Smooth muscle cell of the brain vasculature (primary cell): ENCODE measurements around the gene RBM8A.

Experiments
- DNase-seq: peaks from one replicate; pipeline ENCODE4 v3.0.0-alpha.2; 2012; ENCODE audit warnings: low read depth, low spot score

The RBM8A gene

DNA sequence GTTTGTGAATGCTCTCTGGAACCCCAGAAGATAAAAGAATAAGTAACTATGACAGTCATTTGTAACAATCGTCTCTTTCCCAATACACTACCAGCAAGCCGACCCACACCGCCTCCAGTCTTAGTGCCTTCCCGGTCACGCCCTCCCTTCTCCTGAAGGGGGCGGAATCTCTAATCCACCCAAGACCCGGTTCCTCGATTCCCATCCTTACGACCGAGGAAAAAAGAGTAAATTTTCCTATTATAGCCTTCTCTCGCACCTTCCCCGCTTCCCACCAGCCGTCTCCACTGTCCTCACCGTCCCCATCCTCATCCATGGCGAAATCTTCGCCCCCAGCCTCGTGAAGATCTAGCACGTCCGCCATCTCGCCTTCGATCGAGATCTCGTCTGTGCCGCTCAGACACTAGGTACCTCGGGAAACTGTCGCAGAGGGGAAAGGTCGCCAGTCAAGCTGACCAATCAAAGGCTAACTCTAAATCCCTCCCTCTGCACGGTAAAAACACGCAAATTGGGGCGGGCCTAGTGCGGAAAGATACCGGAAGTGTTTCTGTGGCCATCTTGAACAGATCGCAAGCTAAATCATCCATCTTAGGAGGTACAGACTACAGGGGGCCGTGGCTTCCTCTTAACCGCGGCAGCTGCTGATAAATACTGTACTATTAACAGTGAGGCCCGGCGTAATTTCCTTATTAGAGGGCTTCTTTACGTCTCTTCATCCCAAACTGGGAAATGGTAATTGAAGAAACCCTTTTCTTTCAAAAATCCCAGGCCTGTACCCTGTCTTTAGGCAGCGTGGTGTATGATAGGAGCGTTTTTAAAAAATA lies at the start of gene RBM8A:
RBM8A (minus strand) TSS at position 422 of the 824 bp plus-strand sequence; CDS start at position 364, 58 bp downstream.
- peak; percentile 99 for DNase-seq

DNA sequence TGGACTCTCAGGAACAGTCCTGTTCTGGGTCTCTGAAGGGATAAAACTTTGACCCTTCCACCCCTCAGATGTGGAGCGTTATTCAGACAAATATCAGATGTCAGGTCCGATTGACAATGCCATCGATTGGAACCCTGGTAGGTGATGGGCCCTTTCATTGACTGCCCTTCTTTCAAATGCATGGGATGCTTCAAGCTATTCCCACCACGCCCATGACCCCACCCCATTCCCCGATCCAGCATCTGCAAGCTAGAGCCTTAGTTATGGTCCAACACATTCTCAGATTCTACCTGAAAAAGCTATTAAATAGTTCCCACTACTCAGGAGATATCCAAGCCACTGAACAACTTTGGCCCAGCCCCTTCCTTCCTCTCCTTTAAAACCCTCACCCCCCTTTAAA lies 49.7 kb upstream of the RBM8A start:
- no peak for DNase-seq

DNA sequence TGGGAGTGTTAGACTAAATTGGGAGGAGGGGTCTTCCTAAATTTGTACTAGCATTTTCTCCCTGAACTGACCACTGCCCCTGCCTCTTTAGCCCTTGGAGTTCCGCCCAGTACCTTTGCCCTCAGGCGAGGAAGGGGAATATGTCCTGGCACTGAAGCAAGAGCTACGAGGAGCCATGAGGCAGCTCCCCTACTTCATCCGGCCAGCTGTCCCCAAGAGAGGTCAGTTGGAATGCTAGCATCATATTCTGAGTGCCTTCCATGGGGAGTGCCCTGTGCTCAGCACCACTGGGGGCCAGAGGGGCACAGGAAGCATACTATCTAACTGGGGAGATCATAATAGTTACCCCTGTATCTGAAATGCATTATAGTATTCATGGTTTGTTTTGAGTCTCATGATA lies 47.9 kb upstream of the RBM8A start:
- DNase-seq = no peak

DNA sequence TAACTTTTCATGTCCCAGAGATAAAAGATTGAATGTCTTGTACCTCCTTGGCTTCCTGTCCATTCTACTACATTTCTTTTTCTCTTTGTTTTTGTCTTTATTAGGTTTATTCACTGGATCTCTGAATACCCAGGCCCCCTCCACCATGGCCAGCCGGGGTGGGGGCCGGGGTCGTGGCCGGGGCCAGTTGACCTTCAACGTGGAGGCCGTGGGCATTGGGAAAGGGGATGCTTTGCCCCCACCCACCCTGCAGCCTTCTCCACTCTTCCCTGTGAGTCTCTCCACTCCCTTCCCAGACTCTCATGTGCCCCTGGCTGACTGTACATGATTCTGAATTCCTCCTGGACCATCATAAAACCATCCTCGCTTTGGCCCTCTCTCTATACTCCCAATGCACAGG lies 47.4 kb upstream of the RBM8A start:
- DNase-seq = no peak

DNA sequence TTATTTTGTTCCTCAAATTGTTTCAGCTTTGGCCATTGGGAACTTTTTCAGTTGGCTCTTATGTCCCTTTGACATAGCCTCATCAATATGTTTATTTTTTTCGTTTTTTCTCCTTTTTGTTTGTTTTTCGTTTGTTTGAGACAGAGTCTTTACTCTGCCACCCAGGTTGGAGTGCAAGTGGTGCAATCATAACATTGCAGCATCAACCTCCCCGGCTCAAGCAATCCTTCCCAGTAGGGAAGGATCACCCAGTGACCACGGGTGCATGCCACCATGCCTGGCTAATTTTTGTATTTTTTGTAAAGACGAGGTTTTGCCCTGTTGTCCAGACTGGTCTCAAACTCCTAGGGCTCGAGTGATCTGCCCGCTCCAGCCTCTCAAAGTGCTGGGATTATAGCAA lies 45.3 kb upstream of the RBM8A start:
- DNase-seq = no peak

DNA sequence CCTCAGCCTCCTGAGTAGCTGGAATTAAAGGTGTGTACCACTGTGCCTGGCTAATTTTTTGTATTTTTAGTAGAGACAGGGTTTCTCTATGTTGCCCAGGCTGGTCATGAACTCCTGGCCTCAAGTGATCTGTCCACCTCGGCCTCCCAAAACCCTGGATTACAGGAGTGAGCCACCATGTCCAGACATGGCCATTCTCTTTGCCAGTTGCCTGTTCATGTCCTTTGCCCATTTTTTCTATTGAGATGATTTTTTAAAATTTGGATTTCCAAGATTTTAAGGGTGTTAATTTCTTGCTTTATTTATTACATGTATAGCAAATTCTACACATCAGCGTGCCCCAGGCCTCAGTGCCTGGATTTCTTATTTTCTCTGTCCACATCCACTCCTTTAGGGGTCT lies 40.0 kb upstream of the RBM8A start:
- DNase-seq = no peak

DNA sequence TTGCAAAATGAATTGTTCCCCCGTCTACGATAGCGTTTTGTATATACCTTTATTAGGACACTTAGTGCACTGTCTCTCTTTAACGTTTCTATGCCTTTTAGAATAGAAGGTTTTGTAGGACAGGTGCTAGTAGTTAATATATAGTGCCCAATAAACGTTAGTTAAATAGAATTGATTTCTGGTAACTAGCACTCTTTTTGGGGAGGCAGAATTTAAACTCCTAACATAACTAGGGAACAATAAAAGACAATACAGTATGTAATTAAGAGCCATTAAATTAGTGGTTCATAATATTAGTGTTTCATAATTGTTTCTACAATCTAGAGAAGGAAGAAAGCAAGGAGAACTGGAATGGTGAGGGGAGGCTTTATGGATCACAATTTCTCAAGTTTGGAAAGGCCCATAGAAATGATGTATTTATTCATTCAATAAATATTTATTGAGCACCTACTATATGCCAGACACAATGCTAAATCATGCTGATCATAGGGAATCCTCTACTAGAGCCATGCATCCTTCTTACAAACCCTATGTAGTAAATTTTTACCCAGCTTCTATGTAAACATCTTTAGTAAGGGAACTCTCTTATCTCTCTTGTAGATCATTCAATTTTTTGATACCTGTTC lies 37.9 kb upstream of the RBM8A start:
- no peak for DNase-seq

DNA sequence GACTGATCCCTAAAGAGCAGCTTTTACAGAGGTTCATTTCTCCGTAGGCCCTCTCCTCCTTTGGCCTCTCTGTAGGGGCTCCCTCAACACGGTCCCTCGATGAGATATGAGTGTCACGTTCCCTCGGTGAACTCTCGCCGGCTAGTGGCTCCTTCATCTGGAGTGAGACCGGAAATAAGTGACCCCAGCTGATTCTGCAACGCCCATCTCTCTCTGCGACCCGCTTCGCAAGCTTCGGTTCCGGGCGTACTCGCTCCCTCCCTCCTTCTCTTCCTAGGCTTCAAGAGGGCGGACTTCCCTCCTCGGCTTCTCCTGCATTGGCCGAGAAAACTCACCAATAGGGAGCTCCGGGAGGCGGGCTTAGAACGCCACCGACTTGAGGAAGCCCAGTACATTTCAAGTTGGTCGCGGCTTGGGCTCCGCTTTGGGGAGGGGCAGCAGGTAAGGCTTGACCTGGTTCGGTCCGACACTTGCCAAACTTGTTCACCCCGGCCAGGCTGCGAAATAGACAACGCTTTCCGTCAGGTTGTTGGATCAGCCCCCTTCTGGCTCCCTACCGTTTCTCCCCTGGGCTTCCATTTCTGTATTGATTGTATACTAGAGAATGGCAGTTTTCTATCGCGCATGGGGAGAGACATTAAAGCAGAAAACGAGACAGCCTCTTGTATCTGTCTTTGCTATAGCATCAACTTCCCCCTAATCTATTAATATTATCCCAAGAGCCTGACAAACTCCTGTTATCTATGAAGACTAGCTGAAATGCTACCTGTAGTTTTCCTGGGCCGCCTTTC lies 37.2 kb upstream of the RBM8A start, which contains the start of the genes ANKRD34A and POLR3GL:
ANKRD34A (minus strand) TSS at position 248 of the 791 bp plus-strand sequence. CDS start 2,816 bp downstream, outside the sequence.
POLR3GL (plus strand) TSS at position 363 of the 791 bp plus-strand sequence. CDS start 10,176 bp downstream, outside the sequence.
- DNase-seq = peak; percentile 94

DNA sequence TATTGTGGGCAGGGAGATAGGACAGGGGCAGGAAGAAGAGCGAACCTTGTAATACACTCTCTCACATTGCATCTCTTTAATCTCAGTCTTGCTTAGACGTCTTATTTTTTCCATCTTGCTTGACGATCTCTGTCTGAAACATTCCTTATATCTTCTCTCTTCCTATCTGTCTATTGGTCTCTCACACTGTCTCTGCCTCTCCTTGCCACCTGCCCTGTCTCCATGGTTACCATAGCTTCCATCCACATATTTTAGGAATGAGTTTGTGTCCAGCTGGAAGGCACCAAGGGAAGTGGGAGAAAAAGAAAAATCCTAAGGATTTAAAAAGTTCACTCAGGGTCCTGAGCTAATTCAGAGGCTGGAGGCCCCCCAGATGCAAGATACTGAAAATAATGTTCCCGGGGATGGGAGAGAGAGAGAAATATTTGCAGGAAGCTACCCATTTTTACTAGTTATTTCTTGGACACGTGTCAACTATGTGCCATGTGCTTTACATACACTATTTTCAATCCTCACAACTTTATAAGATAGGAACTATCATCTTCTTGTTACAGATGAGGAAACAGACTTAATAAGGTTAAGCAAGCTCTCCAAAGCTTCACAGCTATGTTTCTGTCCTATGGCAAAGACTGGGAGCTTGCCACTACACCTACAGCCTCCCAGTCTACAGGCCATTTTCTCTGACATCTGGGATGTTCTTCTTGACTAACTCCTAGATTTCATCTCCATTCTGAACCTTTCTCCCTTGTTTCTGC lies 36.2 kb upstream of the RBM8A start:
- no peak for DNase-seq

DNA sequence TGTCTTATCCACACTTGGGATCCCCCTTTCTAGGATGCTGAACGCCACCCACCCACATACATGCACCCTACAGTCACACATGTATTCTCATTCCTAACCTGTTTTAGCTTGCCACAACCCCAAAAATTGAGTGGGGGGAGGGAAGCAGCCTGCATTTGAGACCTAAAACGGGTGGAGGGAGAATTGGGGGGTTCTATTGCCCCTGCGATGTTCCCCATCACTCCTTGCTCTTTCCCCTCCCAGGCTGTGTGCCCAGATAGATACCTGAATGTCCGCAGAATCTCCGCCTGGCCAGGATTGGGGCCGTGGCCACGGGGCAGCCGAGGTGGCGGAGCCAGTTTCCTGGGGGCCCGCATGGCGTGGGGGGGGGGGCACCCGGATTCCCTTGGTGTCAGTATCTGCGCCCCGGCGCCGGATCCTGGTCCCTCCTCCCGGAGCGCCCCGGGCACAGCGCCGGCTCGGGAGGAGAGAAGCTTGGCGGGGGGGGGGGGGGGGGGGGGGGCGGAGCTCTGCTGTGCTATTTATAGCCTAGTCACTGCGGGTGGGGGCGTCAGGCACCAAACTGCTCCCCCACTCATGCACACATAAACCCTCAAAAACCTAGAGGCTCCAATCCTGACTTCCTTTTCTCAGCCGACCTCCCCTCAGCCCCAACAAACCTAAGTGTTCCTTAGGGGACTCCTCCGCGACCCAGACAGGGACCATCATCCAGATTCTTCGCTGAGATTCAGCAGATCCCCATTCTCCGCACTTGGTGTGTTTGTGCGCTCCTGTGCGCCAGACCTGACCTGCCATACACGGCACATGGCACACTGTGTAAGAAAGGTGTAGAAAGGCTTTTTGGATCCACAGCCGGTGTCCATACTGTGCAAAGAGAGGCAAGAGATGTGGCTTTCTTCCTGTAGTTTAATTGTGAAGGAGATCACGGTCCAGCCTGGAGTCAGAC lies 35.1 kb upstream of the RBM8A start:
- DNase-seq = no peak

DNA sequence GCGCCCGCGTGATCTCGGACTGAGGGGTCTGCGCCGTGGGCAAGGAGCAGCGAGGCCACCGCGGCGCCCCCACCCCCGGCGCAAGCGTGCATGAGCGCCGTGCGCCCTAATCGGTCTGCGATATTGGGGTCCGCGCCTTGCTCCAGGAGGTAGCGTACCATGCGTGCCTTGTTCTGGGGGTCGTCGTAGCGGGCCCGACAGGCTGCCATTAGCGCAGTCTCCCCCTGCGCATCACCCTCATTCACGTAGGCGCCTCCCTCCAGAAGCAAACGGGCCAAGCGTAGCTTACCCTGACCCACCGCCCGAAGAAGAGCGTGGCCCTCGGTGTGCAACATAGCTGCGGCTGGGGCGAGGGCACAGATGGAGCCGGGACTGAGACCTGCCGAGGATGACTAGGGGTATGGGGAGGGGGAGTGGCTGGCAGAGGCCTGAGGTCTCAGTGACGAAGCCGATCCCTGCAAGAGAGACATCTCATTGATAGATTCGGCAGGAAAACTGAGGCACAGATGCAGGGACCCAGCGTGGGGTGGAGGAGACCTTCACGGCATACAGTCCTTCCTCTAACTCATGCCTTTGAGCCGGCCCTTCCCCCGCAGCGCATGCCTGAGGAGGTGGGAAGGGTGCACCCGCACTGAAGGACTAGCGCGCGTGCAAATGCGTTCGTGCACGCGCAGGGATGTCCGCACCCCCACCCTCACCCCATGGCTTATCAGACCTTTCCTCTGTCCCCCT lies 34.3 kb upstream of the RBM8A start:
- no peak for DNase-seq

DNA sequence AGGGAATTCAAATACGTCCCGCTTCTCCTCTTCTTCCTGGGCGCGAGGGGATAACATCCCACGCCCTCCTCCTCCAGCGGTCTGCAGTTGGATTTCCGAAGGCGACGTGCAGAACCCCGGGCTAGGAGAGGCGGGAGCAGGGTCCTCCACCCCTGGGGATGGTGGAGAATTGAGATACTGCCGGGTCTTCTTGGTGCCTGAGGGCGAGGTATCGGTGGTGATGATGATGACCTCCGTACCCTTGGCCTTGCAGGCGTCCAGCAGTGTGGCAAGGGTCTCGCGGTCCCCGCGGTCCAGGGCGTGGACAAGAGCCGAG lies 33.8 kb upstream of the RBM8A start:
- DNase-seq = no peak

DNA sequence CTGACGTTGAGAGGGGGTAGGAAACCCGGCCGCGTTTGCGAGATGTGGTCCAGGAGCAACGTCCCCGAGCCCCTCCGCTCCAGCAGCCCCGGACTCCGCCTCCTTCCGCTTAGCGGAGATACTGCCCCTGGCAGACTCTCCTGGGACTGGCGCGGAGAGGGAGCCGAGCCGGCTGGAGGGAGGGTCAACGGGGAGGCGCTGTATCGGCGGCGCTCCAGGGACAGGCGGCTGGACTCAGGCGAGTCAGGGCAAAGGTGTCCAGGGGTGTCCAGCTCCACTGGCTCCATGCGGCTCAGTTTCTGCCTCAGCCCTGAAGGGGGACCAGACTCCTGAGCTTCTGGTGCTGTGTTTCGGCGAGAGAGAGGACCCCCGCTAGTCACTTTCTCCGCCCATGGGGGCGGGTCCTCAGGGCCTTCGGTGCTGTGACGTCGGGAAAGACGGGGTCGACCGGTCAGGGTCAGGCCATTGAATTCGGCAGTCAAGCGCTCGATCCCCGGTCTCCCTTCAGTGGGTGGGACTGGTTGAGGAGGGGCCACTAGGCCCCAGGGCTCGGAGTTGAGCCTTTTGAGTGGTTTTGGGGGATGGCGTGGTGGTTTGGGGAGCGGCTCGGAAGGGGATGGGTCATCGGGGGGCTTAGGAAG lies 33.3 kb upstream of the RBM8A start:
- DNase-seq = no peak

DNA sequence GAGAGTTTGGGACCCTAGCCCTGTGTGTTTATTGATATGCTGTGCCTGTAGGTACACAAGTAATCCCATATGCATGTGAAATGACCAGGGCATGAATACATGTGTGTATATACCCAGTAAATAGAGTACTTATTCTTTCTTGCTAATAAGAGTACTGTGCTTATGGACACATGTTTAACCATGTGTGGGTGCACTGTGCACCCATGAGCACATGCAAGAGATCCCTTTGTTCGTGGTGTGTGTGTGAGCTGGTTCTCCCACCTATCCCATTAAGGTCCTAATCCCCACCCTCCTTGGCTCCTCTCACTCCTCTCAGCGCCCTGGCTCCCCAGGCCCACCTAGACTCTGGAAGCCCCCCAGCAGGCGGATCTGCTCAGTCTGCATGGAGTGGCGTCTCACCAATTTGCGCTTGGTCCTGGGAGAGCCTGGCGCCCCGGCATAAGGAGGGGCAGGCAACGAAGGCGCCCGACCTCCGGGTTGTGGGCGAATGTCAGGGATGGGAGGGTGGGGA lies 32.7 kb upstream of the RBM8A start:
- DNase-seq = no peak

DNA sequence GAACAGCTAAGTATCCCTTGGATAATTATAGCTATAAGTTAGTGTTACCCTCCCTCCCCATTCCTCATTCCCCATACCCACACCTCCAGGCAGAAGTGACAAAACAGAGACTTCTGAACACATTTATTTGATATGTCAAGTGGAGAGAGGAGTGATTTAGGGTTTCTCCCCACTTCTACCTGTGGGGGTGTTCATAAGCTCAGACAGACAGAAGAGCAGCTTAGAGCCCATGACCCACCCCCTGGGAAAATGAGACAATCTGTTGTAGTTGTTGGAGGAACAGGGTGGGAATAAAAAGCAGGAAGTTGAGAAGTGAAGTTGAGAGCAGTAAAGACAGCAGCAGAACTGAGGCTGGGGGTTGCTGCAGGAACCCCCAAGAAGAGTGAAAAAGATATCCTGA lies 32.0 kb upstream of the RBM8A start:
- no peak for DNase-seq

DNA sequence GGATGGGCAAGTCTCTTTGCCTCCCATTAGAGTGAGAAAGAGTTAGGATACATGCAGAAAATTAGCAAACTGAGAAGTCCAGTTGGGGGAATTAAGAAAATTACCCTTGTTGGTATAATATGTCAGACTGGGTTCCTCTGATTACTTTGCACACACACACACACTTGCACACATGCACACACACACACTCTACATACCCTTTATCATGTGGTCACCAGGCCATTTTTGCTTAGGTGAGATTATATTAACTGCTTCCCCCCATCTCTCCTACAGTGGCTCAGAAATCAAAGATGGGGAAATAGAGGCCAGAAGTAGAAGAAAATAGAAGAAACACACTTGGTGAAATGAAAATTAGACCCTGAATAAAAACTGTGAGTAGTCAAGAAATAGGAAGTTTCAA lies 31.4 kb upstream of the RBM8A start:
- DNase-seq = no peak

DNA sequence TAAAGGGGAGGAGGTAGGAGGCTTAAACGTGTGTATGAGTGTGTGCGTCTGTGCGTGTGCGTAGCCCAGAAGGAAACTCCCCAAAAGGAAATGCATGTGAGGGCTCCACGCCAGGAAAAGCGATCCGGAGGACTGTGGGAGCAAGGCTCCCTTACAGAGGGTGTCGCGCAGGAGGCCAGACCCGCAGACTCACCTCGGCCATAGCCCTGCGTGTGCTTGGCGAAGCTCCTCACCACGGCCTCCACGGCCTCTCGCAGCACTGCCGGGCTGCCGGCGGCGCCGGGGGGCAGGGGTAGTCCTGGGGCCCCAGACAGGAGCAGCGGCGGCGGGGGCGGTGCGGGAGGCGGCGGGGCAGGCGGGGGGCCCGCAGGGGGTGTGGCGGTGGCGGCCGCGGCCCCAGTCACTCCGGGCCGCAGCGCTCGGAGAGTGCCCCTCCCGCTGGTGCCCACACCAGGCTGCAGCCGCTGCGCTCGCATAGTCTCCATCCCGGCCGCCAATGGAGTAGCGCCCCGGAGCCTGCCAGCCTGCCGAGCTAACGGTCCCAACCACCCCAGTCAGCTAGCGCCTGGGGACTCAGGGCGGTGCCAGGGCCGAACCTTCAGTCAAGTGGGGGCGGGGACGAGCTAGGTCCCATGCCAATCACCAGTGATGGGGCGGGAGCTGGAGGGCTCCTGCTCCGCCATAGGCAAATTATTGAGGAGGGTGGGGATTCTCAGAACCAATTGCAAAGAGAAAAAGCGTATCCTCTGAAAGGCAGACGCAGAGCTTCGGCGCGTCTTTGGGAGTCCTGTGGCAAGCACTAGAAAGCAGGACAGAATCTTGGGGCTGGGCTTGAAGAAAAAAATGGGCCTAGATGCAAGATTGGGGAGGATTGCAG lies 30.4 kb upstream of the RBM8A start, which contains the start of gene LIX1L:
LIX1L (minus strand) TSS at position 575 of the 877 bp plus-strand sequence; CDS start at position 485, 90 bp downstream.
- peak; percentile 96 for DNase-seq
